HG02970 (cell line): ENCODE results near the gene GLE1.

Experiments
- ATAC-seq: cut with Tn5 transposase; IDR thresholded peaks from one replicate; pipeline ENCODE4 v1.9.1; 2021; ENCODE audit warnings: mild to moderate bottlenecking, moderate library complexity, moderate number of reproducible peaks; ENCODE audit not compliant: unreplicated experiment, low FRiP score

Gene GLE1, protein sequence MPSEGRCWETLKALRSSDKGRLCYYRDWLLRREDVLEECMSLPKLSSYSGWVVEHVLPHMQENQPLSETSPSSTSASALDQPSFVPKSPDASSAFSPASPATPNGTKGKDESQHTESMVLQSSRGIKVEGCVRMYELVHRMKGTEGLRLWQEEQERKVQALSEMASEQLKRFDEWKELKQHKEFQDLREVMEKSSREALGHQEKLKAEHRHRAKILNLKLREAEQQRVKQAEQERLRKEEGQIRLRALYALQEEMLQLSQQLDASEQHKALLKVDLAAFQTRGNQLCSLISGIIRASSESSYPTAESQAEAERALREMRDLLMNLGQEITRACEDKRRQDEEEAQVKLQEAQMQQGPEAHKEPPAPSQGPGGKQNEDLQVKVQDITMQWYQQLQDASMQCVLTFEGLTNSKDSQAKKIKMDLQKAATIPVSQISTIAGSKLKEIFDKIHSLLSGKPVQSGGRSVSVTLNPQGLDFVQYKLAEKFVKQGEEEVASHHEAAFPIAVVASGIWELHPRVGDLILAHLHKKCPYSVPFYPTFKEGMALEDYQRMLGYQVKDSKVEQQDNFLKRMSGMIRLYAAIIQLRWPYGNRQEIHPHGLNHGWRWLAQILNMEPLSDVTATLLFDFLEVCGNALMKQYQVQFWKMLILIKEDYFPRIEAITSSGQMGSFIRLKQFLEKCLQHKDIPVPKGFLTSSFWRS

DNA sequence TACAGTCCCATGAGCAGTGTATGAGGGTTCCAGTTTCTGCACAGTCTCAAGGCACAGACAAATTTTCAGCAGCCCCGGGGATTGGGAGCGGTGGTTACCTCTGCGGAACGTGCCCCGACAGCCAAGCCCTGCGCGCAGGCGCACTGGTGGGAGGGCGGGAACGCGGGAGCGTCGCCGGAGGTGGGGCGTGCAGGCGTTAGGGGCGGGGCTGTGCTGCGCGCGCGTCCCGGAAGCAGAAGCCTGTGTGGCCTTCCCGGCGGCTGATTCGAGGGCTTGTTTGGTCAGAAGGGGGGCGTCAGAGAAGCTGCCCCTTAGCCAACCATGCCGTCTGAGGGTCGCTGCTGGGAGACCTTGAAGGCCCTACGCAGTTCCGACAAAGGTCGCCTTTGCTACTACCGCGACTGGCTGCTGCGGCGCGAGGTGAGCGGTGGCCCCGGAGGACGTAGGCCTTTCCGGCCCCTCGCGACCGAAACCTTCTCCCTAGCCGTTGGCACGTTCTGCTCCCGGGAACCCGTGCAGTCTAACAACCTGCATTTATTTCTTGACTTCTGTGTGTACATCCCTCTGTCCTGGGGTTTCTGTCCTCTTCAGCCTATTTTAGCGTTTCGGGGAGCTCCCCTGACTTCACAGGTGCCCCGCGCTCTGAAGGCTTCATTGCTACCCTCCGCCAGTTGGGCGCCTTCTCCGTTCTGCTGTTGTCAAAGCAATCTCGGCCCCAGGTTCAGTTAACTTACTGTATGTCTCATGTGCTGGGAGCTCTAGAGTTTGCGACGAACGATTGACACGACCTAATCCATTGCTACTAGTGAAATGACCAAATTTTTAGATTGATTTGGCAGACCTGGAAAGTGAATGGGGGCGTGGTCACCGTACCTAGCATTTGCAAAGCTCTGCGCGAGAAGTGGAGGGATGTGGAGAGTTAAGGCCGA, at the start of gene GLE1:
TSS of gene GLE1 (plus strand) at position 235 of the 929 bp plus-strand sequence. CDS start at position 322, 87 bp downstream.
- ATAC-seq: peak; percentile 90

DNA sequence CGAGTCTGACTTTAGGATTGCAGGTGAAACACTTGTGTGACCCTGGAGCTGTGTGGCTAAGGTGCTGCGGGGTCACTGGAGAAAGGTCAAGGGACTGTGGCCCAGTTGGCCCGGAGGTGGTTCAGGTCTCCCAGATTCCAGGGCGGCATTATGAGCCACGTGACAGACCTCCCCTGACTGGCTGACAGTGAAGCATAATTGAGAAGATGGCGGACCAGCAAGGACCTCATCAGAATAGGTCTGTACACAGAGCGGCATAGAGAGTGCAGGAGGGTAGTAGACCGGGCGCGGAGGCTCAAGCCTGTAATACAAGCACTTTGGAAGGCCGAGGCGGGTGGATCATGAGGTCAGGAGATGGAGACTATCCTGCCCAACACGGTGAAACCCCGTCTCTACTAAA, 49.5 kb upstream of the GLE1 start:
- no peak for ATAC-seq

DNA sequence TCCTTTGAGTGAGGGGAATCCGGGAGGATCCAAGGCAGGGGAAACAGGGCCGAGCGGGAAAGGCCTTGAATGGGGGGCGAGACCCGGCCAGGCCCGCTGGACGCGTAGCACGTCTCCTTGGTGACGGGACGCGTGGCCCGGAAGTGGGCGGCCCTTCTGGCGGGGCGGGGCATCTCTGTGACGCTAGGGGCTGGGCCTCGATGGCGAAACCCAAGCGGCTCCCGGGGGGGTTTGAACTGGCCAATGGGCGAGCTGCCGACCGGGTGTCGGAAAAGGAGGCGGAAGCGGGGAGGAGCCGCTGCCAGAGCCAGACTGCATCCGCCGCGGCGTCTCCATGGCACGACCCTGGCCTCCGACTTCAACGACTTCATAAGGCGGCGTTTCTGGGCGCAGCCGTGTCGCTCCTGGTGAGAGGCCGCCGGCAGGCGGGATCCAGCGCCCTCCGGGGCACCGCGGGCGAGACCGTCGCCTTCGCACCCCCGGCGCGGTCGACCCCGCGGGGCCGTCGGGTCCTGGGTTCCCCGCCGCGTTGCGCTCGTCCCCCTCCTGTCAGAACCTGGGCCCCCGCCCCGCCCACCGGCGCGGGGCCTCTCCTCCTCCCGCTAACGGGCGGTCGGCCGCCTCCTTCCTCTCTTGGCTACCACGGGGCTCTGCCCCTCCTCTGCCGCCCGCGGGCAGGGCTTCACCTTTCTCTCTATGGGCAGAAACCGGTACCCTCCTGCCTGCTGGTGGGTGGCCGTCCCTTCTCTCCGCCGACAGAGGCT, 48.5 kb upstream of the GLE1 start, which contains the start of gene ODF2:
TSS of gene ODF2 (plus strand) at position 158 of the 764 bp plus-strand sequence. CDS start at position 244, 86 bp downstream.
- peak; percentile 83 for ATAC-seq

DNA sequence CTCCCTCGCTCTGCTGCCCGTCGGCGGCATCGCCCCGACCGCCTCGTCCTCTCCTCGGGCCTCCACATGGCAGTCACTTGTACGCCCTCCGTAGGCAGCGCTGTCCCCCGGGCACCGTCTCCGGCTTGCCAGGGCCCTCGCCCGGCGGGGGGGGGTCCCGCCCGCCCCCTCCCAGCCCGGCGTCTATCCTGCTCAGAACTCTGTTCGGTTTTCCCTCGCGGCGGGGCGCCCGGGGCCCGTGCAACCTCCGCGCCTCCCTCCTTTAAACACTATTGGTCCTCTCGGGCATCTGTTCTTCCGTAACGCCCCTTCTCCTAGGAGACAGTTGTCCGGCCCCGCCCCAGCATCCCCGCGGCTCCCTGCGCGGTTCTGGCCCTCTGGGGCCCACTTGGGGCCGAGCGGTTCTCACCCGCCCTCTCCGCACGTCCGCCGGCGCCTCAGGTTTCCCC, 47.9 kb upstream of the GLE1 start:
- peak; percentile 33 for ATAC-seq

DNA sequence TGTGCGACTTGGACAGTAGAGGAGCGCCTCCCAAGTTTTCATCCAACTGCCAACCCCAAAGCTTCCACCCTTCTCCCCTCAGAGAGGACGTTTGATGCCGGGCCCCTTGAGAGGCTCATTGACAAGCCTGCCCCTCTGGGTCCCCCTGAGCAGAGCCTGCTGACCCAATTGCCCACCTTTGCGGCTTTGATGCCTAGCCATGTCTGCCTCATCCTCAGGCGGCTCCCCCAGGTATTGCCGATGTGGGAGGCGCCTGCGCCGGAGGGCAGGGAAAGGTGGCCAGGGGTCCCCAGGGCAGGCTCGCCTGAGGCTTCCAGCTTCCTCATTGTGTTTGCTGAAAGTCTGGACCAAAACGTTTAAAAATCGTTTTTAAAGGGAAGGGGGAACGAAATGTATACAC, 47.3 kb upstream of the GLE1 start:
- no peak for ATAC-seq

DNA sequence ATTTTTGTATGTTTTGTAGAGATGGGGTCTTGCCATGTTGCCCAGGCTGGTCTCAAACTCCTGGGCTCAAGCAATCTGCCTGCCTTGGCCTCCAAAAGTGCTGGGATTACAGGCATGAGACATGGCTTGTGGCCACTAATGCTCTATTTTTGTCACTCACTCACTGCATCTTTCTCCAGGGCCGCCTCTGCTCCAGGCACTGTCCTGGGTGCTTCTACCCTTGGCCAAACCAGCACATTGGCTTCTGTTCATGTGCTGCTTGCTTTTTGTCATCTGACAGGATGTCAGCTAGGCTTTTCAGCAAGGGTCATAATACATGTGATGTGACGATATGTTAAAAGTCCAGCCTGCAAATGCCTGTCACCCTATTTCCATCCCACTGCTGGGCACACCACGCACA, 45.5 kb upstream of the GLE1 start:
- ATAC-seq: no peak

DNA sequence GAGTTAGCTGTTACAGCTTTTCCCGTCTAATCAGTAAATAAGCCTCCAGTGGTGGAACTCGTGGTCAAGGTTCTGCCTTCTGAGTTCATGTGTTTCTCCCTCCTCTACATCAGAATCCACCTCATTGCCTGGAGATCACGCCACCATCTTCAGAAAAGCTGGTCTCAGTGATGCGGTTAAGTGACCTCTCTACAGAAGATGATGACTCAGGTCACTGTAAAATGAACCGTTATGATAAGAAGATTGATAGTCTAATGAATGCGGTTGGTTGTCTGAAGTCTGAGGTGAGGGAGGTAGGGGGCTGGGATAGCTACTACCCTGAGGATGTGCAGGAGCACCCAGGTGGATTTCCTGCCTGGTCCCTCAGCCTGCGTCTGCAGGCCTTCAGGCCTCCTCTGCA, 35.4 kb upstream of the GLE1 start:
- no peak for ATAC-seq

DNA sequence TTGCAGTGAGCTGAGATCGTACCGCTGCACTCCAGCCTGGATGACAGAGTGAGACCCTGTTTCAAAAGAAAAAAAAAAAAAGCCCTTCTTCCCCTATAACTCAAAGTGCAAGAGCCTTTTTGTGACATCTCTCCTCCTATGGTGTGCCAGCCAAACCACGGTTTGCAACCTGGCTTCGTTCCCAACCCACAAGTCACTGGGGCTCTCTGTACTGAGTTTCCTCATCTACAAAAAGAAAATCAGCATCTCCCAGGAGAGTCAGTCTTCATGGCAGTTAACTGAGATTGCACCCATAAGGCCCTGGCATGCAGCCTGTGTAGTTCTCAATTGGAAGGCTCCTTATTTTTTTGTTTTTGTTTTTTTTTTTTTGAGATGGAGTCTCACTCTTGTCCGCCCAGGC, 34.0 kb upstream of the GLE1 start:
- no peak for ATAC-seq

DNA sequence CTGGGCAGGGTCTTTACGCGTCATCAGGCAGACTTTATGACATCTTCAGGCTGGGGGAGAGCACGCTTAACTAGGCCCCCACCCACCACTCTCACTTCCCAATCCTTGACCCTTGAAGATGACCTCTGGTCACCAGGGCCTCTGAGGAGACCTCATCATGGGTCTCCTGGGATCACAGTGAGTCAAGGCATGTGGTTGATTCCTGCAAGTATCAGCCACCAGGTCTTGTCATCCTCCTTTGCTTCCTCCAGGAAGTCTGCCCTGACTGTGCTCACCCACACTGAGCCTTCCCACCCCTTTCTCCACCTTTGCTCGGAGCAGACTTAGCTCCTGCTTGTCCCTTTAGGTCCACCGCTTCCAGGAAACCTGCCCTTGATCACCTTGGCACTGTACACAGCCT, 31.4 kb upstream of the GLE1 start:
- no peak for ATAC-seq

DNA sequence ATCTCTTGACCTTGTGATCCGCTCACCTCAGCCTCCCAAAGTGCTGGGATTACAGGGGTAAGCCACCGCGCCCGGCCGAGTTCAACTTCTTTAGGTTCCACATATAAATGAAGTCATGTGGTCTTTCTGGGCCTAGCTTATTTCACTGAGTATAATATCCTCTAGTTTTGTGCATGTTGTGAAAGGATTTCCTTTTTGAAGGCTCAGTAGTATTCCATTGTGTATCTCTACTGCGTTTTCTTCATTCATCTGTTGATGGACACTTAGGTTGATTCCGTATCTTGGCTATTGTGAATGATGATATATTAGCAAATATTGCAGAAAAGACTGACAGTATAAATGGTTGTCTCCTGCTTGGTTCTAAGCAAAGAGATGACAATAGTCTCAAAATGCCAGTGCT, 28.7 kb upstream of the GLE1 start:
- no peak for ATAC-seq

DNA sequence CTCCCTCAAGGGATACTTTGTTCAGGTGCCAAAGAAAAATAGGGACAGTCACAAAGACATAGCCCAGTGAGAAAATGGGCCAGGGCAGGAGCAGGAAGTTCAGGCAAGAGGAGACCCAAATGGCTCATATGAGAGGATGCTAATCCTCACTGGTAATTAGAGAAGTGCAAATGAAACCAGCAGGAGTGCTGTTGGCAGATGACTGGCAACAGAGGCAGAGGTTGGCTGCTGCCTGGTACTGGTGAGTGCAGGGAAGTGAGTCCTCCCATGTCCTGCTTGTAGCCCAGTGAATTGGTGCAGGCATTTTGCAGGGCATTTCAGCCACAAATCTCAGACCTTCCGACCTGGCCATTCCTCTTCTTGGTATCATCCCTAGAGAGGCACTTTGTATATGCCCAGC, 25.3 kb upstream of the GLE1 start:
- ATAC-seq: no peak

DNA sequence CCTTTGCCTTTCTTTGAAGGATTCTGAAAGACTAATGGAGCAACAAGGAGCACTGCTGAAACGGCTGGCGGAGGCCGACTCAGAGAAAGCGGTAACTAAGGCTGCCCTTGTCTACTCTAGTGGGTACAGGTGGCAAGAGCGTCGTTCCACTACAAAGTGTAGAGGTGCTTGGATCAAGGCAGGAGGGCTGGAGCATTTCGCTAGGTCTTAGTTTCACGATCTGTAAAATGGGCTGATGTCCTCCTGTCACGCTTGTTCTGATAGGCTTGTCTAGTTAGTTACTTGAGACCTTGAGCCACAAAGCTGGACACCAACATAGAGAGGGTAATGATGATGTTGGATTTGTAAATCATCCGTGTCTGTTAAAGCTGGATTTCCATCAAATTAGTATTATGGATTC, 23.0 kb upstream of the GLE1 start:
- ATAC-seq: no peak

DNA sequence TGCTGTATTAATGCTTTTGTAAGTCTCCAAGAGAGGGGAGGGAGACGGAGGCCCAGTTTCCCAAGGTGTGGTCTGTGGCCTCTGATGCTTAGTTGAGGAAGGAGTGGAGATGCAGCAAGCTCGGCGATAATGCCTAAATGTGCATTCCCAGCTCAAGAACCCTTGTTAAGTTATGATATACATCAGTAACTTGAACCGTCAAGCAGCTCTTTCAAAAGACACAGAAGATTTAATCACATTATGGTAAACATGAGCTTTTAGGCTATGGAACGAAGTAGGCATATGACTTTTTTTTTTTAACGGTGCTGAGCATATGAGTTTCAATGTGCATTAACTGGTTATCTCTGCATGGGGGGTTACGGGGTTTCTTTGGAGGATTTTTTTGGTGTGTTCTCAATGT, 22.3 kb upstream of the GLE1 start:
- no peak for ATAC-seq

DNA sequence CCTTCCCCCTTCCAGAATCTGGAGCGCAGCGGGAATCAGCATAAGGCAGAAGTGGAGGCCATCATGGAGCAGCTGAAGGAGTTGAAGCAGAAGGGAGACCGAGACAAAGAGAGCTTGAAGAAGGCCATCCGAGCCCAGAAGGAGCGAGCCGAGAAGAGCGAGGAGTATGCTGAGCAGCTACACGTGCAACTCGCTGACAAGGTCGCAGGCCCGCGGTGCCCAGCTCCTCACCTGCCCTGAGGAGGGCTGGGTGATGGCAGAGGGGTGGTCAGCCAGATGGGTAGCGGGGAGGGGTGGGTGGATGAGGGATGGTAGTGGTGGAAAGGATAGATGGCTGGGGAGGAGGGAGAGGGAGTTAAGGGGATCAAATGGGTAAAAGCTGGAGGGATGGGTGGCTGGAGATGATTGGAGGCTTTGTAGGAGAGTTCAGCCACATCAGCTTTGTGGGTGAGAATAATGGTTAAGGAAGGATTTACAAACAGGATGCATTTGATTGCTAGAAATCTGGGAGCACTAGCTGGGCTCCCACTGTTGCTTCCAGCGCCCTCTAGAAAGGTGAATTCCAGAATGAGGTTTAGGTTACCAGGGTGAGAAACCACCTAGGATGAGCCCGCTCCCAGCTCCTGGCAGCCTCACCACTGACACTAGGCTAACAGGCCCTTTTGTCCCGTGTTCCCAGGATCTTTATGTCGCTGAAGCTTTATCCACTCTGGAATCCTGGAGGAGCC, 19.7 kb upstream of the GLE1 start:
- ATAC-seq: no peak

DNA sequence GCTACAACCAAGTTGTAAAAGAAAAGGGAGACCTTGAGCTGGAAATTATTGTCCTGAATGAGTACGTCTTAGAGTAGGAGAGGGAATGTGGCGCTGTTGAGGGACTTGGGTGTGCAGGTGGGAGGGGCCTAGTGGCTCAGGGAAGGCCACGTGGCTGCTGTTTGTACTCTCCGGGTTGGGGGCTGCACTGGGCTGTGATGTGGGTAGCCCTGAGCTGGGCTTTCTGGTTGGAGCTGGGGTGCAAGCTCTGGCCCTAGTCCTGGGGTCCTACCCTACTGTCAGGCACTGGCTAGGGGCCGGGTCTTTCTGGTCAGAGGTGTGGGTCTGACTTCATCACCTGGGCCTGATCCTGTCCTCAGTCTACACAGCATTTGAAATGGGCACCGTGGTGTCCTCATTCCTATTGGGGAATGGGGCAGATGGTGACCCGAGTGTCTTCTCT, 19.1 kb upstream of the GLE1 start:
- ATAC-seq: no peak

DNA sequence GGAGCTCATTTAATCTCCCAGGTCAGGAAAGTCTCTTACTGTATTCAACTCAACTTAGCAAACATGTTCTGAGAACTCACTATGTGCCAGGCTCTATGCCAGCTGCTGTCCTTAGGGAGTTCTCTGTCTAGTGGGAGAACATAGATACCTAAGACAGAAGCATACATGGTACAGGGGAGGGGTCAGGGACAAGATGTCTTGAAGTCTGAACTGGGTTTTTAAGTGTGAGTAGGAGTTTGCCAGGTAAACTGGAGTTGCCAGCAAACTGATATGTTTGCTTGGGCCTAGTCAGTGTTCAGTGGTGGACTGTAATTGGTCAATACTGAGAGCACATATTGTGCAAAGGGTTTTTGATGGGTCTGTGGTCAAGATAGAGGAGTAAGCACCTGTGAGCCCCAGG, 18.3 kb upstream of the GLE1 start:
- ATAC-seq: no peak

DNA sequence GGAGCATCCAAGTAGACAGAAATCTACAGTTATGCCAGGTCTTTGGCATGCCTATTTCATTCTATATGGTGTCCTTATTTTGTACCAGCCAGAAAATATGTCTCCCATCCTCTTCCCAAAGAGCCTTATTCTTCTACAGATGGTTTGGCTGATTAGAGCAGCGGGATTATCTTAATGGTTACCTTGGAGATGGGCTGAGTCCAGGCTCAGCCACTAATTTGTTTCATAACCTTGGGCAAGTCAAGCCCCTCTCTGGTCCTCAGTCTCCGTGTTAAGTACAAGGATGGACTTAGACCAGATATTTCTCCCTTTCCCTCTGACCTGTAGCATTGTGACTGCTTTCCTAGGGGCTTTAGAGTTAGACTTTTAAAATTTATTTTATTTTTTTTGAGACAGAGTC, 11.1 kb upstream of the GLE1 start:
- ATAC-seq: no peak

DNA sequence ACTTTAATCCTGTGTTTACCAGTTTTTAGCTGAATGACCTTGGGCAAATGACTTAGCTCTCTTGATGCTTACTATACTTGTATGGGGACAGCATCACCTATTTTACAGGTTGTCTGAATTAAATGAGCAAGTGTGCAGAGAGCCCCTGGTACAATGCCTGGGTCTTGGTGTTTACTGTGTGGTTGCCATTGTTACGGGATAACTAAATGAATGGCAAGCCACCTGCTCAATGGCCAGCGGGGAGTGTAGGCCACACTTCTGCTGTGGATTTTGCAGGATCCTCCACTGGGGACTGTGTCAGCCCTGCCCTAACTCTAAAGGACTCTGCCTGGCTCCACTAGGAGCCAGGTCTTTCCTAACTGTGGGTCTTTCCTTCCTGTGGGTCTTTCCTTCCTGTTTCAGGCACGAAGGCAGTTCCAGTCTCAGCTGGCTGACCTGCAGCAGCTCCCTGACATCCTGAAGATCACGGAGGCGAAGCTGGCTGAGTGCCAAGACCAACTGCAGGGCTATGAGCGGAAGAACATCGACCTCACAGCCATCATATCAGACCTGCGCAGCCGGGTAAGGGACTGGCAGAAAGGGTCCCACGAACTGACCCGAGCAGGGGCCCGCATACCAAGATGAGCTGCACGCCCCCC, 10.3 kb upstream of the GLE1 start:
- ATAC-seq: no peak

DNA sequence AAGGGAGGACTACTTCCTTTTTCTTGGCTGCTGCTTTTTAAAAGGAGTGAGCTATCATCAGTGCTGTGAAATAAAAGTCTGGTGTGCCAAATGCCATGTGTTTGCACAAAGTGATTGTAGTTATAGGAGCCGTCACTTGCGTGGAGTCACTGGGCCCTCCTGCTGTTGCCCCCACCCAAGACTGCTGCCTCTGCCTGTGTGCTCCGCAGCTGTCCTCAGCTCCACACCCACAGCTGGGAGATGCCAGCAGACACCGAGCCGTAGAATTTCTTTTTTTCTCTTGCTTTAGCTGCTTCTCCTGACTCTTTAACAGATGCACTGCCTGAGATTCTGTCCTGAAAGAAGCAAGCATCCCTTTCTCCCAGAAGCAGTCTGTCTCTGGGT, 9.8 kb upstream of the GLE1 start:
- ATAC-seq: no peak
